Measurements from ENCODE around the gene PTCD2.

The PTCD2 gene

DNA sequence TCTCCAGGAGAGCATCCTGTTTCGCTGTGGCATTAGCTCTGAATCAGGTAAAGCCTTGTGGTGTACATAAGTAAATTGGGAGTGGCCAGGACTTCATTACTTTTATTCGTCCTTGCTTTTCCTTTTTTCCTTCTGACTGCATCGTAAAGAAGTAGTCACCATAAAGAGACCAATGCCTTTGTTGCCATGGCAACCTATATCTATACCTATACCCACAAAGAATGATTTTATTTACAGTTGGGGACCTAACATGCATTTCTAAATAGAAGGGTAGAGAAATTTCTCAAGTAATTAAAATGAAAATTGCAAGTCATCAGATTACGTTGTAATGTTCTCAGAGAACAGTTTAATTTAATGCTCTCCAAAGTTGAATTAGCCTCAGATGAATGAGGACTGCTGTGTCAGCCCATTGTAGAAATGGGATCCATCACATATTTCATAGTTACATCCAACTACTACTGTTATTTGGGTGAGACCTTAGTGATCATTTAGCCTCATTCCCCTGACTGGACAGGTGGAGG is 18.6 kb downstream of the PTCD2 start:
- peaks cover 14 to 33% of the 10 kb centered on the region in 2 donors for H3K36me3 ChIP-seq (ENCODE audit: control insufficient read depth in 1 of 2, insufficient read depth in 2 of 2, low read length in 2 of 2)
- H3K4me1 ChIP-seq (ENCODE audit: control insufficient read depth in 1 of 2, insufficient read depth in 2 of 2, low read length in 2 of 2) = no peaks in the 10 kb centered on the region
- no peak overlapping the region for H3K27ac ChIP-seq (ENCODE audit: low read depth, low read length)
- H3K9me3 ChIP-seq (ENCODE audit: control insufficient read depth in 1 of 2, low read length in 2 of 2) = no peaks in the 10 kb centered on the region
- no peak overlapping the region for H3K4me3 ChIP-seq (ENCODE audit: low read depth in 1 of 2, low read length in 2 of 2)
- H3K27me3 ChIP-seq (ENCODE audit: control insufficient read depth in 1 of 2, insufficient read depth in 2 of 2, low read length in 2 of 2) = no peaks in the 10 kb centered on the region
- H3K9ac ChIP-seq (ENCODE audit: low read depth in 1 of 2, low read length in 2 of 2) = no peak overlapping the region

DNA sequence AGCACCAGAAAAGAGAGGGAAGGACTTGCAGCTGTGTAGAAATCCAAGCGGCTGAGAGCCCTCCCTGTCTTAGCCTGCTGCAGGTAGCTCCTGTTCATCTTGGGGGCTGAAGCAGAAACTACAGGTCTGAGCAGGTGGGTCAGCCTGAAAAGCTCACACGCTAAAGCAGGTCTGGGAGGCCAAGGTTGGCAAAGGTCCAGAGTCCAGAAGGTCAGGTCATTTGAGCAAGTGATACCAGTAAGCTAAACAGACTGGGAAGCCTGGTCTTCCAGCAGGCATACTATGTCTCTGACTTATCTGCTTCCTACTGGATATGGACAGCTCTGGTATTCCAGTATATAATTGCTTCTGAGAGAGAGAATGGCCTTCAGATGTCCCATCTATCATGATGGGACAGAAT is 26.2 kb downstream of the PTCD2 start:
- Histone ChIP-seq H3K9ac (ENCODE audit: low read depth in 1 of 2, low read length in 2 of 2) (no peak overlapping the region), H3K27ac (ENCODE audit: low read depth, low read length) (no peak overlapping the region), H3K27me3 (ENCODE audit: control insufficient read depth in 1 of 2, insufficient read depth in 2 of 2, low read length in 2 of 2) (no peaks in the 10 kb centered on the region), H3K9me3 (ENCODE audit: control insufficient read depth in 1 of 2, low read length in 2 of 2) (no peaks in the 10 kb centered on the region), H3K4me1 (ENCODE audit: control insufficient read depth in 1 of 2, insufficient read depth in 2 of 2, low read length in 2 of 2) (no peaks in the 10 kb centered on the region), H3K4me3 (ENCODE audit: low read depth in 1 of 2, low read length in 2 of 2) (no peak overlapping the region), H3K36me3 (ENCODE audit: control insufficient read depth in 1 of 2, insufficient read depth in 2 of 2, low read length in 2 of 2) (peaks cover 11 to 20% of the 10 kb centered on the region in 2 donors)

DNA sequence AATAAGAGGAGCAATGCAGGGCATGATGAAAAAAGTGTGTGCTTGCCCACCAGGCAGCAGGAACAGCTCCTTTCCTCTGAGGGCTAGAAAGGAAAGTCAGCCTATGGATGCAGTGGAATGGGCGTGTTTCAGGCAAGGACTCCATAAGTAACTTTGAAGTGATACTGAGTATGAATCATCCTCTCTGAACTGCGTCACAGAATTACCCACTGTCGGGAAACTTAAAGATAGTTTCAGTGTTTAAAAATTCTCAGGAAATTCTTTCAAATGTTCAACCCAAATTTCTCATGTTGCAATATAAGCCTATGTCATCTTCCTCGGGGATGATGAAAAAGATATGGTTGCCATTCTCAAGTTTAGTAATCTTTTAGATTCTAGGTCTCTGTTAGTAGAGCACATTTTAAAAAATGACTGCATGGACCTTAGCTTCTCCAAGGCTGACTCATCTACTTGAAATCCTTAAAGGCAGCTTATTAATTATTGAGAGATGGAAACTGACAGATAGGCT is 27.7 kb downstream of the PTCD2 start:
- Histone ChIP-seq H3K36me3 (ENCODE audit: control insufficient read depth in 1 of 2, insufficient read depth in 2 of 2, low read length in 2 of 2) (peaks cover 11 to 15% of the 10 kb centered on the region in 2 donors), H3K4me1 (ENCODE audit: control insufficient read depth in 1 of 2, insufficient read depth in 2 of 2, low read length in 2 of 2) (no peaks in the 10 kb centered on the region), H3K27ac (ENCODE audit: low read depth, low read length) (no peak overlapping the region), H3K9me3 (ENCODE audit: control insufficient read depth in 1 of 2, low read length in 2 of 2) (no peaks in the 10 kb centered on the region), H3K4me3 (ENCODE audit: low read depth in 1 of 2, low read length in 2 of 2) (no peak overlapping the region), H3K27me3 (ENCODE audit: control insufficient read depth in 1 of 2, insufficient read depth in 2 of 2, low read length in 2 of 2) (no peaks in the 10 kb centered on the region), H3K9ac (ENCODE audit: low read depth in 1 of 2, low read length in 2 of 2) (no peak overlapping the region)

DNA sequence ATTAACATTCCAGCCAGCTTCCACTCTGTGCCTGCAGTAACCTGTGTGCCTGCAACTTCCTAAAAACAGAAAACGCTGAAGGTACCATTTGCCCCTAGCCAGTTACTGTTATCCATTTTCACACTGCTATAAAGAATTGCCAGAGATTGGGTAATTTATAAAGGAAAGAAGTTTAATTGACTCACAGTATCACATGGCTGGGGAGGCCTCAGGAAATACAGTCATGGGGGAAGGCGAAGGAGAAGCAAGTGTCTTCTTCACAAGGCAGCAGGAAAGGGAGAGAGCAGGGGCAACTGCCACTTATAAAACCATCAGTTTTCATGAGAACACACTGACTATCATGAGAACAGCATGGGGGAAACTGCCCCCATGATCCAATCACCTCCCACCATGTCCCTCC is 31.2 kb downstream of the PTCD2 start:
- no peaks in the 10 kb centered on the region for H3K4me1 ChIP-seq (ENCODE audit: control insufficient read depth in 1 of 2, insufficient read depth in 2 of 2, low read length in 2 of 2)
- peaks cover 3 to 6% of the 10 kb centered on the region in 2 donors for H3K36me3 ChIP-seq (ENCODE audit: control insufficient read depth in 1 of 2, insufficient read depth in 2 of 2, low read length in 2 of 2)
- no peak overlapping the region for H3K4me3 ChIP-seq (ENCODE audit: low read depth in 1 of 2, low read length in 2 of 2)
- H3K27me3 ChIP-seq (ENCODE audit: control insufficient read depth in 1 of 2, insufficient read depth in 2 of 2, low read length in 2 of 2) = no peaks in the 10 kb centered on the region
- H3K9ac ChIP-seq (ENCODE audit: low read depth in 1 of 2, low read length in 2 of 2) = no peak overlapping the region
- H3K27ac ChIP-seq (ENCODE audit: low read depth, low read length) = no peak overlapping the region
- H3K9me3 ChIP-seq (ENCODE audit: control insufficient read depth in 1 of 2, low read length in 2 of 2) = no peaks in the 10 kb centered on the region

DNA sequence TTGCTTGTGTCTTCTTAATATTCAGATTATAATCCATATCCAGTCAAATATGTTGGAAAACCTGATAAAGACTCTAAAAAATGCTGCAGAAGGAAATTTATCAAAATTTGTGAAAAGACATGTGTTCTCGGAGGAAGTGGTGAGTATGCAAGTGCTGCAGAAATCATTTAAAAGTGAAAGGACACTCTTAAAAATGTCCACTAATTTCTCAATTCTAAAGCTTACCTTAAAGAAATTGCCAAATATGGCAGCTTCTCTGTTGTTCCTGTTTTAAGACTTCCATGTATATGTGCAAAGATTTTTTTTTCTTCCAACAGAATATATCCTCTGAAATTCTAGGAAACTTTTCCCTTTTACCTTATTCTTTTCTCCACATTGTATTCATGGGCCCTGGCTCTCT is 32.4 kb downstream of the PTCD2 start:
- Histone ChIP-seq H3K27ac (ENCODE audit: low read depth, low read length) (no peak overlapping the region), H3K9me3 (ENCODE audit: control insufficient read depth in 1 of 2, low read length in 2 of 2) (no peaks in the 10 kb centered on the region), H3K9ac (ENCODE audit: low read depth in 1 of 2, low read length in 2 of 2) (no peak overlapping the region), H3K36me3 (ENCODE audit: control insufficient read depth in 1 of 2, insufficient read depth in 2 of 2, low read length in 2 of 2) (peaks cover 0 to 4% of the 10 kb centered on the region in 2 donors), H3K27me3 (ENCODE audit: control insufficient read depth in 1 of 2, insufficient read depth in 2 of 2, low read length in 2 of 2) (no peaks in the 10 kb centered on the region), H3K4me1 (ENCODE audit: control insufficient read depth in 1 of 2, insufficient read depth in 2 of 2, low read length in 2 of 2) (no peaks in the 10 kb centered on the region), H3K4me3 (ENCODE audit: low read depth in 1 of 2, low read length in 2 of 2) (no peak overlapping the region)

DNA sequence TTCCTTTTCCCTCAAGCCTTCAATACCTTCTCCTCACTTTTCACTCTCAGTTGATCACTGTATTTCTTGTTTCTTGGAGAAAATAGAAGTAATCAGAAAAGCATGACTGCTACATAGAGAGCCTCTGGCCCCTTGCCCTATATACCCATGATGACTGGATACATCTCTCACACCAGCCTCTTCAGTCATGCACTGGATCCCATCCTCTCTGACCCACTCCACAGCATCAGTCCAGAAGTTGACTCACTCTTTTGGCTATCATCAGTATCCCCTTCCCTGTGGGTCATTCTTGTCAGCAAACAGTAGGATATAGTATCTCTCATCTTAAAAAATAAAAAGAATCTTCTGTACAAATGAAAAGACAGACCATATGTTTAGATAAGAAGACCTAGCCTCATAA is 32.9 kb downstream of the PTCD2 start:
- Histone ChIP-seq H3K4me1 (ENCODE audit: control insufficient read depth in 1 of 2, insufficient read depth in 2 of 2, low read length in 2 of 2) (no peaks in the 10 kb centered on the region), H3K4me3 (ENCODE audit: low read depth in 1 of 2, low read length in 2 of 2) (no peak overlapping the region), H3K27me3 (ENCODE audit: control insufficient read depth in 1 of 2, insufficient read depth in 2 of 2, low read length in 2 of 2) (no peaks in the 10 kb centered on the region), H3K27ac (ENCODE audit: low read depth, low read length) (no peak overlapping the region), H3K9ac (ENCODE audit: low read depth in 1 of 2, low read length in 2 of 2) (no peak overlapping the region), H3K9me3 (ENCODE audit: control insufficient read depth in 1 of 2, low read length in 2 of 2) (no peaks in the 10 kb centered on the region), H3K36me3 (ENCODE audit: control insufficient read depth in 1 of 2, insufficient read depth in 2 of 2, low read length in 2 of 2) (peaks cover 0 to 5% of the 10 kb centered on the region in 2 donors)

DNA sequence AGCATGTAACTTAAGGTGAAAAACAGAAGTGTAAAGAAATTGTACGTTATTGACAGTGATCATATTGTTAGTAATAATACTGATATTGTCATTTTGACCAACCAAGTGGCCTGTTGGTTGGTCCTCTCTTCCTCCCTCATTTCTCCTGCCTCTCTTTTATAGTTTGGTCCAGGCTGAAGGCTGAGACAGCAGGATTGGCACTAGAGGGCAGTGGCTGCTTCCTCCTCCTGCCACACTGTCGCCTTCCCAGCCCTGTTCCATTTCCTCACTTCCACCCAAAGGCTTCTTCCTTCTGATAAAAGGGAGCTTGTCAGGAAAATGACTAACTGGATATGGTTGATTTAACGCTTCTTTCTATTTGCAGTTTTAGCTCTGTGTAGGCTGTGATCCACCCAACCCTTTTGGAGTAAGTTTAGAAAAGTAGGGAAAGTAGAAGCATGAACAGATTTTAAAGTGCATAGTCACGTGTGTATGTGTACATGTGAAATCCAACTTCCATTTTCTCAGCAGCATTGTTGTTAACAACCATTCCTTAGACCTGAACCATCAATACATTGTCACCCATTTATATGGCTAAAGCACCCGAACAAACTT is 35.6 kb downstream of the PTCD2 start:
- no peak overlapping the region for H3K4me3 ChIP-seq (ENCODE audit: low read depth in 1 of 2, low read length in 2 of 2)

DNA sequence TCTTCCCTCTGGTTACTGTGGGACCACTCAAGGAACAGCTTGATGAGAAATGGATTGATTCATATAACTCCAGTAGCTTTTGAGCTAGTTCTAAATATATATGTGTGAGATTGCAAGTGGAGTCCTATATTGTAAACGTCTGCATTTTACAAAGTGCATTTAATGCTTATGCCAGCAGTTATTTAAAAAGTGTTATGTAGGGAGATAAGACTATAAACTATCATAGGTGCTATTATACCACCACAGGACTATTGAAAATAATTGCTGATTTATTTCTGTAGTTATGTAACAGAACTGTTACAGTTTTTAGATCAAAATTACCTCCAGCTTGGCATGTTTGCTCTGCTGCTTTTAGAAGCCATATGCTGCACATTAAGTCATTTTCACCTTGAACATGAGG is 36.2 kb downstream of the PTCD2 start:
- Histone ChIP-seq H3K36me3 (ENCODE audit: control insufficient read depth in 1 of 2, insufficient read depth in 2 of 2, low read length in 2 of 2) (peaks cover 14 to 22% of the 10 kb centered on the region in 2 donors), H3K27me3 (ENCODE audit: control insufficient read depth in 1 of 2, insufficient read depth in 2 of 2, low read length in 2 of 2) (no peaks in the 10 kb centered on the region), H3K4me3 (ENCODE audit: low read depth in 1 of 2, low read length in 2 of 2) (no peak overlapping the region), H3K9me3 (ENCODE audit: control insufficient read depth in 1 of 2, low read length in 2 of 2) (no peaks in the 10 kb centered on the region), H3K4me1 (ENCODE audit: control insufficient read depth in 1 of 2, insufficient read depth in 2 of 2, low read length in 2 of 2) (no peaks in the 10 kb centered on the region), H3K9ac (ENCODE audit: low read depth in 1 of 2, low read length in 2 of 2) (no peak overlapping the region), H3K27ac (ENCODE audit: low read depth, low read length) (no peak overlapping the region)

More for the DNA sequence above, 35.6 kb downstream of the PTCD2 start:
- H3K4me1 ChIP-seq (ENCODE audit: control insufficient read depth in 1 of 2, insufficient read depth in 2 of 2, low read length in 2 of 2) = no peaks in the 10 kb centered on the region
- H3K36me3 ChIP-seq (ENCODE audit: control insufficient read depth in 1 of 2, insufficient read depth in 2 of 2, low read length in 2 of 2) = peaks cover 10 to 20% of the 10 kb centered on the region in 2 donors
- H3K9ac ChIP-seq (ENCODE audit: low read depth in 1 of 2, low read length in 2 of 2) = no peak overlapping the region
- H3K9me3 ChIP-seq (ENCODE audit: control insufficient read depth in 1 of 2, low read length in 2 of 2) = no peaks in the 10 kb centered on the region
- H3K27me3 ChIP-seq (ENCODE audit: control insufficient read depth in 1 of 2, insufficient read depth in 2 of 2, low read length in 2 of 2) = no peaks in the 10 kb centered on the region
- H3K27ac ChIP-seq (ENCODE audit: low read depth, low read length) = no peak overlapping the region

DNA sequence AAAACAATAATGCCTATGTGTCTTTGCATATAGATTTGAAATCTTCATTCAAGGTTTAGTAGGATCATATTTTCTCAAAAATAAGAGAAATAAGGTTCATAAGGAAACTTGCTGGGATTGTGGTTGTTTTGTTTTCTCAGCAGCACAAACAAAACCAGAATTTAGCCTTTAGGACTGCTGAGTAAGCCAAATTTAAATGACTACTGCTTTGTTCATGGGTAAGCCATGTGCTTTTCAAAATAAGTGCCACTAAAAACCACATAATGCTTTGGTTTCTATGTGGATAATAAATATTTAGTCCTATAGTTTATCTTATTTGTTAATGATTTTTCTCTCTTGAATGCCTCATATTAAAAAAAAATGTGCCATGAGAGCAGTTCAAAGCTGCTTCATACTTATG is 38.8 kb downstream of the PTCD2 start:
- H3K9me3 ChIP-seq (ENCODE audit: control insufficient read depth in 1 of 2, low read length in 2 of 2) = no peaks in the 10 kb centered on the region
- H3K4me1 ChIP-seq (ENCODE audit: control insufficient read depth in 1 of 2, insufficient read depth in 2 of 2, low read length in 2 of 2) = no peaks in the 10 kb centered on the region
- H3K27ac ChIP-seq (ENCODE audit: low read depth, low read length) = no peak overlapping the region
- no peaks in the 10 kb centered on the region for H3K27me3 ChIP-seq (ENCODE audit: control insufficient read depth in 1 of 2, insufficient read depth in 2 of 2, low read length in 2 of 2)
- peaks cover 14 to 30% of the 10 kb centered on the region in 2 donors for H3K36me3 ChIP-seq (ENCODE audit: control insufficient read depth in 1 of 2, insufficient read depth in 2 of 2, low read length in 2 of 2)
- H3K4me3 ChIP-seq (ENCODE audit: low read depth in 1 of 2, low read length in 2 of 2) = no peak overlapping the region
- H3K9ac ChIP-seq (ENCODE audit: low read depth in 1 of 2, low read length in 2 of 2) = no peak overlapping the region

DNA sequence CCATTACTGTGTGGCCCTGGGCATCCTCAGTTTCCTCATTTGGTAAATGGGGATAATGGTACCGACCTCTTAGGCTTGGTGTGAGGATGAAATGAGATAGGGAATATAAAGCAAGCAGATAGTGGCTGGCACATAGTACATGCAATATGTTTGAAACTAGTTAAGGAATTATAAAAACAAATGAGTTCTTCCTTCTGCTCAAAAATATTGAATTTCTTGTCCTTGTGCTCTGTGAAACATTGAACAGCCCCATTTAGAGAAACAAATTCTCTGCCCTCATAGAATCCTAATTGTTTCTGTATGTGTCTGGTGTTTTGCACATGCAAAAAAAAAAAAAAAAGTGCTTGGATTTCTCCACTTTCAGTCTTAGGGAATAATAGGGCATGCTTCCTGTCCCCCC is 39.7 kb downstream of the PTCD2 start:
- H3K9me3 ChIP-seq (ENCODE audit: control insufficient read depth in 1 of 2, low read length in 2 of 2) = no peaks in the 10 kb centered on the region
- H3K4me3 ChIP-seq (ENCODE audit: low read depth in 1 of 2, low read length in 2 of 2) = no peak overlapping the region
- peaks cover 14 to 34% of the 10 kb centered on the region in 2 donors for H3K36me3 ChIP-seq (ENCODE audit: control insufficient read depth in 1 of 2, insufficient read depth in 2 of 2, low read length in 2 of 2)
- H3K9ac ChIP-seq (ENCODE audit: low read depth in 1 of 2, low read length in 2 of 2) = no peak overlapping the region
- no peaks in the 10 kb centered on the region for H3K4me1 ChIP-seq (ENCODE audit: control insufficient read depth in 1 of 2, insufficient read depth in 2 of 2, low read length in 2 of 2)
- no peaks in the 10 kb centered on the region for H3K27me3 ChIP-seq (ENCODE audit: control insufficient read depth in 1 of 2, insufficient read depth in 2 of 2, low read length in 2 of 2)
- H3K27ac ChIP-seq (ENCODE audit: low read depth, low read length) = no peak overlapping the region
